Bronchus fibroblast of lung (primary cell): ENCODE data around the gene SCP2. TPM values are rescaled to one million over a fixed set of nuclear protein-coding genes. Genes with fewer than 3 reads are reported as not detected.

Experiments
- total RNA-seq: library from RNA; depleted of rRNA; stranded (reverse); fragments of >200 nt; gene quantifications from 2 replicates; pipeline ENCODE4 v1.2.3, GENCODE V29; 2015

The SCP2 gene
- total RNA-seq = 72.4 and 83.9 TPM in 2 replicates

GRCh38 chr1:52927212-52928014 is at the start of gene SCP2:
SCP2 (plus strand) TSS chr1:52927276; CDS start chr1:52927397, 121 bp downstream.

GRCh38 chr1:53061859-53062707 is 135.0 kb downstream of the SCP2 start, which contains the start of gene PODN:
PODN (plus strand) TSS chr1:53062213; CDS start chr1:53069856, 7,643 bp downstream.

Other genes starting within 250 kb of the SCP2 start
- 9.5 and 9.9 TPM in 2 replicates for gene COA7, start 228.9 kb upstream of the SCP2 start, total RNA-seq
- 19.5 and 25.6 TPM in 2 replicates for gene ZYG11B, start 200.8 kb upstream of the SCP2 start, total RNA-seq
- 0.59 and 0.84 TPM in 2 replicates for gene ZYG11A, start 84.5 kb upstream of the SCP2 start, total RNA-seq
- 8.8 and 11.4 TPM in 2 replicates for gene ECHDC2, start 5.5 kb upstream of the SCP2 start, total RNA-seq
- gene PODN, start 134.9 kb downstream of the SCP2 start, total RNA-seq = 0.30 and 0.84 TPM in 2 replicates
- gene SLC1A7, start 215.4 kb downstream of the SCP2 start, total RNA-seq = not detected in 2 replicates